HG03571 (cell line): ENCODE measurements around the gene LONRF2.

ENCODE experiments used
- ATAC-seq: cut with Tn5 transposase; IDR thresholded peaks from one replicate; pipeline ENCODE4 v1.9.1; 2021; ENCODE audit not compliant: unreplicated experiment

Gene LONRF2

GRCh38 chr2:100237770-100238169 lies 84.5 kb downstream of the LONRF2 start:
- no peak for ATAC-seq

DNA sequence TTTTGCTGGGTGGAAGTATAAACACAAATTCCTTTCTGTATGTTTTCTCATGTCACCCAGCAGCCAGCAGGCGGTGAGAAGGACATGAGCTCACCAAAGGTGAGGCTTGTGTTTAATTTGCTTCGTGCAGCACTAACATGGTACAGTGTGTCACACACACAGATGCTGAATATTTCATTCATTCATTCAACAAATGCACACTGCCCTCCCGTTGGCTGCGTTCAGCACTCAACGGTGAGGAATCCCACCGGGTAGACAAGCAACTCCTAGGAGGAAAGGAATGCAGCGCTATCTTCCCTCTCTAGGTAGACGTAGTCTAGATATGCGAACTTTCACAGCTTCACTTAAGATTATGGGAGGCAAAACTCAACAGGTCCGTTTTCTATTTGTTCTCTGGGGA lies 85.1 kb downstream of the LONRF2 start:
- ATAC-seq = no peak

GRCh38 chr2:100236166-100236565 lies 86.1 kb downstream of the LONRF2 start:
- no peak for ATAC-seq

GRCh38 chr2:100235581-100235980 lies 86.7 kb downstream of the LONRF2 start:
- ATAC-seq = no peak

GRCh38 chr2:100235098-100235497 lies 87.2 kb downstream of the LONRF2 start:
- peak; percentile 95 for ATAC-seq

DNA sequence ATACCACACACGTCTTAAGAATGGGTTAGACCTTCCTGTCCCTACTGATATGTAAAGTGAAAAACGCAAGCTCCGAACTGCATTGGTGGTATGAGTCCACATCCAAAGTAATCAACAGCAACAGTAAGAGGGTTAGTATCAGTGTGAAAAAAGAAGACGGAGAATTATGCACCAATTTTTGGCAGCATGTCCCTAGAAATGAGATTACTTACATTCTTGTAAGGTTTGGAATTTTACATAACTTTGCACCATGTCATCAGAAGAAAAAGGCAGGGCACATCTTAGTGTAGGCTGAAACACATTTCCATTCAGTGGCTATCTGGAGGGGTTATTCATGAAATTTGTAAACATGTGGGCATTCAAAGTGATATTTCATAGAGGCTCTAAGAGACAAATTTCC lies 88.2 kb downstream of the LONRF2 start:
- no peak for ATAC-seq

DNA sequence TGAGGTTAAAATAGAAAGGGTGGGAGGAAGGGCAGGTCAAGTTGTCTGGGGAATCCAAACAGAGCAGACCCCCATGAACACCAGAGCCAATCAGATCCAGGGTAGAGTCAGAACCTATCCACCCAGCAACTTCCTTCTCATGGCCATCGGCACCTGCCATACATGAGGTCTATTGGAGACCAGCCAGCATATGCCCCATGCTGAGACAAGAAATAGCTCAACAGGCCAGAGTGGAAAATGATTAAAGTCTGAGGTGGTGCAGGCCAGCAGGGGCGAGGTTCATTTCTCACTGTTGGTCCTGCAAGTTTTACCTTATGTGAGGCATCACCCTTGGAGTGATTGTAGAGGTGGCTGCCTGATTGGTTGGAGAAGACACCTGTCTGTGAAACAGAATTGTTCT lies 89.2 kb downstream of the LONRF2 start:
- no peak for ATAC-seq

- ATAC-seq = no peak
These were observed 91.5 kb downstream of the LONRF2 start for GRCh38 chr2:100230754-100231153.

DNA sequence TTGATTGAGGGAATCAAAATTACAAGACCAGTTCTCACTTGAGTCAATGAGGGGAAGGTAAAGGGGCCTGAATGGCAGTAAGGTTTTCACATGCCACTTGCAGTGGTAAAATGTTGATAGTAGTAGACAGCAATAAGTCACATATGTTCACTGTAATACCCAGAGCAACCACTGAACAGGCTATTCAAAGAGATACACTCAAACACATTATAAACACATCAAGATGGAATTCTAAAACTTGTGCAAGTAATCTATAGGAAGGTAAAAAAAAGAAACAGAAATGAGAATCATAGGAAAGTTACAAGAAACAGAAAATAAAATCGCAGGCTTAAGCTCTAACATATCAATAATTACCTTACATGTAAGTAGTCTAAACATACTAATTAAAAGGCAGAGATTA lies 93.3 kb downstream of the LONRF2 start:
- ATAC-seq = no peak

GRCh38 chr2:100228415-100228814 lies 93.9 kb downstream of the LONRF2 start:
- no peak for ATAC-seq

DNA sequence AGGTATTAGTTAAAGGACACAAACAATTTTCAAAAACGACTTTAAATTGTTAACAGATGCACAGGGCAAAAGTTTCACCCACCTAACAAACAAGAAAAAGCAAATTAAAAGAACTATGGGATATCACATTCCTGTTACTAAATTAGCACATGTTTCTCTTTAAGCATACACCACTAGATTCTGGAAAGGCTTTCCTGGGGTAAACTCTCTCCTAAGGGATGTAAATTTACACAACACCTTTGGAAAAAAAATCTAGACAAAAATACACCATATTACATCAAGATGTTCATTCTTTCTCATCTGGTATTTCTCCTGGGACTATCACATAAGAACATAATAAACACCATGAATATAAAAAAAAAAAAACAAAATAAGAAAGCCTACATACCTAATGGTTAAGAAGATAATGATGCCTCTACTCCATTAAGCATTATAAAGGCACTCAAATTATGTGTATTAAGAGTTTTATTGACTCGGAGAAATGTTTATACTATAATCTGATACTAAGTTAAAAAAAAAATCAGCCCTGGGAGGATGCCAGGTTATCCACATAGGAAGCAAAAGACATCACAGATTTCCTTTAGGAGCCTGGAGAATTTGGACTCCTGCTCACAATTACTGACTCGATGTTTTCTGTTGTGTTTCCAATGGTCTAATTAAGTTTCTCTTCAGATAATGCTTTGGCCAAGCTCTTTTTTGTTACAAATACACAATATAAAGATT lies 97.2 kb downstream of the LONRF2 start:
- ATAC-seq = no peak

GRCh38 chr2:100223502-100223901 lies 98.8 kb downstream of the LONRF2 start:
- no peak for ATAC-seq
